Measurements from ENCODE around the gene ZNF335. TPM values are rescaled to one million over a fixed set of nuclear protein-coding genes. Genes with fewer than 3 reads are reported as not detected.
A peak's percentile ranks its signal among the peaks of the same experiment; 100 is the strongest.
"Not testable (repeated sequence)": the region's sequence is repeated elsewhere in the genome, so short reads cannot be mapped to it uniquely, and the experiment has no call there.

Gene ZNF335
- total RNA-seq, 1 donor from 2014 or later: 31.6 TPM

- DNase-seq (ENCODE audit: low spot score in 2 of 2, unreplicated experiment in 2 of 2): peak in 1 of 2 experiments; percentile 61
- peak overlapping the region; percentile 97 for H3K4me3 Mint-ChIP-seq
- H3K36me3 Mint-ChIP-seq: peaks cover 11% of the 10 kb centered on the region
- peak overlapping the region; percentile 99 for H3K27ac Mint-ChIP-seq
- H3K4me1 Mint-ChIP-seq: peaks cover 17% of the 10 kb centered on the region
- no peak for TF ChIP-seq CTCF (IDR thresholded peaks at IDR 0.05; ENCODE audit: unreplicated experiment)
- no peaks in the 10 kb centered on the region for H3K27me3 Mint-ChIP-seq (ENCODE audit: low read depth)
- H3K9me3 Mint-ChIP-seq: no peaks in the 10 kb centered on the region
Observed at GRCh38 chr20:45933266-45934045, 38.5 kb downstream of the ZNF335 start.

- not testable (repeated sequence) for H3K27ac Mint-ChIP-seq; H3K9me3 Mint-ChIP-seq; H3K4me3 Mint-ChIP-seq; H3K27me3 Mint-ChIP-seq (ENCODE audit: low read depth); DNase-seq (ENCODE audit: low spot score in 2 of 2, unreplicated experiment in 2 of 2); H3K36me3 Mint-ChIP-seq
- H3K4me1 Mint-ChIP-seq: peaks cover 14% of the 10 kb centered on the region
Observed at GRCh38 chr20:45931680-45932079, 40.3 kb downstream of the ZNF335 start.

- Mint-ChIP-seq H3K4me3 (no peak overlapping the region), H3K27ac (no peak overlapping the region), H3K9me3 (no peaks in the 10 kb centered on the region), H3K4me1 (peaks cover 5% of the 10 kb centered on the region), H3K27me3 (ENCODE audit: low read depth) (no peaks in the 10 kb centered on the region), H3K36me3 (no peaks in the 10 kb centered on the region)
- no peak for TF ChIP-seq CTCF (IDR thresholded peaks at IDR 0.05; ENCODE audit: unreplicated experiment)
- no peak for DNase-seq (ENCODE audit: low spot score in 2 of 2, unreplicated experiment in 2 of 2)
Observed at GRCh38 chr20:45927071-45927878, 44.7 kb downstream of the ZNF335 start.

DNA sequence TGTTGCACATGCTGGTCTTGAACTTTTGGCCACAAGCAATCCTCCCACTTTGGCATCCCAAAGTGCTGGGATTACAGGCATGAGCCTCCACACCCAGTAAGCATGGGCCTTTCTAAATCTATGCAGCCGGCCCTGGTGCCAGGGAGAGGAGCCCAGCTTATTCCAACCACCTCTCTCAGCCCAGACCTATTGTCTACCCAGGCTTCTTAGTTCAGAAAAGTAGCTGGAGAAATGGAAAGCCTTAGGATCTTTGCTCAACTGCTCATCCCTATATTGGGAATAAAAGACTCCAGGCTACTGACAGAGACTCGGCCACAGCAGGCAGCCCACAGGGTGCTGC, 45.3 kb downstream of the ZNF335 start:
- H3K4me1 Mint-ChIP-seq: peaks cover 7% of the 10 kb centered on the region
- TF ChIP-seq CTCF (IDR thresholded peaks at IDR 0.05; ENCODE audit: unreplicated experiment): no peak

GRCh38 chr20:45925821-45926506, 46.0 kb downstream of the ZNF335 start:
- no peak for TF ChIP-seq CTCF (IDR thresholded peaks at IDR 0.05; ENCODE audit: unreplicated experiment)
- no peak for DNase-seq (ENCODE audit: low spot score in 2 of 2, unreplicated experiment in 2 of 2)
- peaks cover 7% of the 10 kb centered on the region for H3K27me3 Mint-ChIP-seq (ENCODE audit: low read depth)
- no peak overlapping the region for H3K4me3 Mint-ChIP-seq
- H3K9me3 Mint-ChIP-seq: no peaks in the 10 kb centered on the region
- peaks cover 11% of the 10 kb centered on the region for H3K4me1 Mint-ChIP-seq
- no peak overlapping the region for H3K27ac Mint-ChIP-seq
- H3K36me3 Mint-ChIP-seq: no peaks in the 10 kb centered on the region

More for the DNA sequence above, 45.3 kb downstream of the ZNF335 start:
- no peaks in the 10 kb centered on the region for H3K36me3 Mint-ChIP-seq
- H3K9me3 Mint-ChIP-seq: no peaks in the 10 kb centered on the region
- H3K4me3 Mint-ChIP-seq: no peak overlapping the region
- H3K27ac Mint-ChIP-seq: no peak overlapping the region
- DNase-seq (ENCODE audit: low spot score in 2 of 2, unreplicated experiment in 2 of 2): no peak
- H3K27me3 Mint-ChIP-seq (ENCODE audit: low read depth): peaks cover 1% of the 10 kb centered on the region

All from mesothelial cell of epicardium (in vitro differentiated cells).